Ascending aorta (tissue), 2 donors: Measurements from ENCODE around the gene CBFA2T2. TPM values are rescaled to one million over a fixed set of nuclear protein-coding genes. Genes with fewer than 3 reads are reported as not detected.

ENCODE experiments used
- DNase-seq, 2 donors: peaks; one replicate each; pipeline ENCODE4 v3.0.0-alpha.2; 2019; ENCODE audit warnings: low spot score in 2 of 2
- H3K27ac ChIP-seq, 2 donors: fragments of 200-600 bp; sonication (generic); one replicate each; pipeline ENCODE4 v1.5.1; 2016 to 2017; ENCODE audit warnings: mild to moderate bottlenecking in 1 of 2
- H3K27me3 ChIP-seq: fragments of 200-600 bp; sonication (generic); one replicate; pipeline ENCODE4 v1.5.1; 2017
- H3K36me3 ChIP-seq, 2 donors: fragments of 200-600 bp; sonication (generic); one replicate each; pipeline ENCODE4 v1.5.1; 2016
- H3K4me1 ChIP-seq, 2 donors: fragments of 200-600 bp; sonication (generic); one replicate each; pipeline ENCODE4 v1.5.1; 2016 to 2017; ENCODE audit warnings: mild to moderate bottlenecking in 1 of 2
- H3K4me3 ChIP-seq, 2 donors: fragments of 200-600 bp; sonication (generic); one replicate each; pipeline ENCODE4 v1.5.1; 2016 to 2017; ENCODE audit warnings: mild to moderate bottlenecking in 1 of 2
- H3K9me3 ChIP-seq, 2 donors: fragments of 200-600 bp; sonication (generic); one replicate each; pipeline ENCODE4 v1.5.1; 2016
- intact Hi-C: fragments of 100-400 bp; cut with DNase I; formaldehyde crosslinking; loops from one replicate; pipeline ENCODE4 v1.15.1; 2023
- total RNA-seq: library from RNA; depleted of rRNA; stranded (reverse); fragments of >200 nt; gene quantifications from one replicate; pipeline ENCODE4 v1.1.0, GENCODE V29; 2016
- TF ChIP-seq, protein P1 (sequence below), 3 experiments: fragments of 200-600 bp in 2 of 3; fragments of 450-650 bp in 1 of 3; sonication (generic) in 2 of 3; IDR thresholded peaks; one replicate each; pipeline ENCODE4 v1.5.1; 2016 to 2019; ENCODE audit warnings: antibody characterized with exemption in 3 of 3, mild to moderate bottlenecking in 1 of 3, moderate library complexity in 1 of 3

Gene CBFA2T2
- total RNA-seq, 1 donor from 2014 or later = 22.4 TPM

DNA sequence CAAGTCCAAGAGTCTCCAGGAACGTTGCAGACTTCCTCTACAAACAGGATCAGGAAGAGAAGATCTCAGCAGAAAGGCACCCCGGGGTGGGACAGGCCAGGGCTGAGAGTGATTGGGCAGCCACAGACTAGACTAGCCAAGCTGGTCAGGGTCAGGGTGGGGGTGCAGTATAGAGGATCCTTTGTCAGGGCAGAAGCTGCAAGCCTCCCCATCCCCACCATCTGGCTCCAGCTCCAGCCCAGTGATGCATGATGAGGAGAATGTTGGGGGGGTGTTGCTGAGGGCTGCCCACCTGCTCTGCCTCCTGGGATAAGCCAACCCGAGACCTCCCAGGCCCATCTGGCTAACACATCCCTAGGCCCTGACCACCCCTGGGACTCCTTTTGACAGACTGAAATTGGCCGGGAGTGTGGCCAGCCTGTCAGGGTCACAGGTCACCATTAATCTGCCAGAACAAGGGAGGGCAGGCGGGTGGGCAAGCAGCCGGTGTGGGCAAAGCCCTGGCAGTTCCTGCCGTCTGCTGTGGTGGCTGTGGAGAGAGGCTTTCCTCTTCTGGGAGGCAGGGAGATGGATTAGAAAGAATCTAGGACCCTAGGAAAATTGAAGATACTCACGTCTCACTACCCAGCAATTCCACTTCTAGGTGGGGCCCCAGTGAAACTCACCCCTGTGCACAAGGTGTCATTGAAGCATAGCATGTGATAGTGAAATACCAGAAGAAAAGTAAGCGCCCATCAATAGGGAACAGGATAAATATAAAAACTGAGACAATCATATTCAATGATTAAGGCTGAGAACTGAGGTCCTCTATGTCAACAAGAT, 24.2 kb upstream of the CBFA2T2 start:
- Histone ChIP-seq H3K4me3 (no peak overlapping the region), H3K27ac (no peak overlapping the region), H3K9me3 (no peaks in the 10 kb centered on the region), H3K36me3 (no peaks in the 10 kb centered on the region), H3K4me1 (peaks cover 0 to 6% of the 10 kb centered on the region in 2 donors), H3K27me3 (no peaks in the 10 kb centered on the region)
- TF ChIP-seq, protein P1, sequence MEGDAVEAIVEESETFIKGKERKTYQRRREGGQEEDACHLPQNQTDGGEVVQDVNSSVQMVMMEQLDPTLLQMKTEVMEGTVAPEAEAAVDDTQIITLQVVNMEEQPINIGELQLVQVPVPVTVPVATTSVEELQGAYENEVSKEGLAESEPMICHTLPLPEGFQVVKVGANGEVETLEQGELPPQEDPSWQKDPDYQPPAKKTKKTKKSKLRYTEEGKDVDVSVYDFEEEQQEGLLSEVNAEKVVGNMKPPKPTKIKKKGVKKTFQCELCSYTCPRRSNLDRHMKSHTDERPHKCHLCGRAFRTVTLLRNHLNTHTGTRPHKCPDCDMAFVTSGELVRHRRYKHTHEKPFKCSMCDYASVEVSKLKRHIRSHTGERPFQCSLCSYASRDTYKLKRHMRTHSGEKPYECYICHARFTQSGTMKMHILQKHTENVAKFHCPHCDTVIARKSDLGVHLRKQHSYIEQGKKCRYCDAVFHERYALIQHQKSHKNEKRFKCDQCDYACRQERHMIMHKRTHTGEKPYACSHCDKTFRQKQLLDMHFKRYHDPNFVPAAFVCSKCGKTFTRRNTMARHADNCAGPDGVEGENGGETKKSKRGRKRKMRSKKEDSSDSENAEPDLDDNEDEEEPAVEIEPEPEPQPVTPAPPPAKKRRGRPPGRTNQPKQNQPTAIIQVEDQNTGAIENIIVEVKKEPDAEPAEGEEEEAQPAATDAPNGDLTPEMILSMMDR (IDR thresholded peaks at IDR 0.05) = no peak
- intact Hi-C loops = no loop called here
- no peak for DNase-seq

DNA sequence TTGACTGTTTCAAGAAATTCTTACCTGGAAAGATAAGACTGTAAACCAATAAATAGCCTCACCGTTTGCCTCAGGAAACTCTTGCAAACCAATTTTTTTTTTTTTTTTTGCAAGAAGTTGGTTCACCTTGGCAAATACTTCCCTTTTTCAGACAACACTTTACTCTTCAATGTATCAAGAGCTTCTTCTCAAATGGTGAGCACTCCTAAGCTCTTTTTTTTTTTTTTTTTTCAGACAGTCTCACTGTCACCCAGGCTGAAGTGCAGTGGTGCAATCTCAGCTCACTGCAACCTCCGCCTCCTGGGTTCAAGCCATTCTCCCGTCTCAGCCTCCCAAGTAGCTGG, 23.6 kb upstream of the CBFA2T2 start:
- no peak overlapping the region for H3K27ac ChIP-seq
- no peaks in the 10 kb centered on the region for H3K9me3 ChIP-seq
- TF ChIP-seq, protein P1 (IDR thresholded peaks at IDR 0.05) = no peak
- H3K27me3 ChIP-seq = no peaks in the 10 kb centered on the region
- DNase-seq = no peak
- no peak overlapping the region for H3K4me3 ChIP-seq
- H3K4me1 ChIP-seq = peaks cover 0 to 6% of the 10 kb centered on the region in 2 donors
- H3K36me3 ChIP-seq = no peaks in the 10 kb centered on the region
- intact Hi-C loops = no loop called here

DNA sequence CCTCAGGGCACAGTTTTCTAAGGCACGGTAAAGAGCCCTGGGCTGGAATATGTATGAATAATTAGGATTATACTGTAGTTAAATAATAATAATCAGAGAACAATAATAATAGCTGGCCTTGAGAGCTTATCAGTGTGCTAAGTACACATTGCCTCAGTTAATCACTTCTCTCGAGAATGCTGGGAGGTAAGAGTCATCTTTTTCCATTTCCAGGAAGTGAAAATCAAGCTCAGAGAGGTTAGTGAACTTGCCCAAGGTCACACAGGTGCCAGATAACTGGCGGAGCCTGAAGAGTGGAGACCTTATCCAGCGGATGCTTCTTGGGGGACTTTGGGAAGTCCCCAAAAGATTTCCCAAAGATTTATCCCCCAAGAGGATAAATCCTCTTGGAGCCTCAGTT, 19.4 kb upstream of the CBFA2T2 start:
- H3K36me3 ChIP-seq = no peaks in the 10 kb centered on the region
- TF ChIP-seq, protein P1 (IDR thresholded peaks at IDR 0.05) = no peak
- no peak overlapping the region for H3K4me3 ChIP-seq
- intact Hi-C loops = no loop called here
- no peaks in the 10 kb centered on the region for H3K9me3 ChIP-seq
- H3K27me3 ChIP-seq = no peaks in the 10 kb centered on the region
- H3K27ac ChIP-seq = no peak overlapping the region
- H3K4me1 ChIP-seq = no peaks in the 10 kb centered on the region
- DNase-seq = no peak

DNA sequence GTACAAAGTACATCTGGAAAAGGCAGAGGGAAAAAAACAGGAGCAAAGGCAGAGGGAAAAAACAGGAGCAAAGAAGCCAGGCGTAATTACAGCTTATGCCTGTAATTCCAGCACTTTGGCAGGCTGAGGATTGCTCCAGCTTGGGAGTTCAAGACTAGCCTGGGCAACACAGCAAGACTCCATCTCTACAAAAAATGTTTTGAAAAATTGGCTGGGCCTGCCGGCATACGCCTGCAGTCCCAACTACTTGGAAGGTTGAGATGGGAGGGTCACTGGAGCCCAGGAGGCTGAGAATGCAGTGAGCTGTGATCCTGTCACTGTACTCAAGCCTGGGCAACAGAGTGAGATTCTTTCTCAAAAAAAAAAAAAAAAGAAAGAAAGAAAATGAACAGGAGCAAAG, 19.0 kb upstream of the CBFA2T2 start:
- no peak for DNase-seq
- TF ChIP-seq, protein P1 (IDR thresholded peaks at IDR 0.05) = no peak
- H3K4me3 ChIP-seq = no peak overlapping the region
- no peaks in the 10 kb centered on the region for H3K36me3 ChIP-seq
- intact Hi-C loops = no loop called here
- no peak overlapping the region for H3K27ac ChIP-seq
- no peaks in the 10 kb centered on the region for H3K27me3 ChIP-seq
- no peaks in the 10 kb centered on the region for H3K4me1 ChIP-seq
- H3K9me3 ChIP-seq = no peaks in the 10 kb centered on the region

DNA sequence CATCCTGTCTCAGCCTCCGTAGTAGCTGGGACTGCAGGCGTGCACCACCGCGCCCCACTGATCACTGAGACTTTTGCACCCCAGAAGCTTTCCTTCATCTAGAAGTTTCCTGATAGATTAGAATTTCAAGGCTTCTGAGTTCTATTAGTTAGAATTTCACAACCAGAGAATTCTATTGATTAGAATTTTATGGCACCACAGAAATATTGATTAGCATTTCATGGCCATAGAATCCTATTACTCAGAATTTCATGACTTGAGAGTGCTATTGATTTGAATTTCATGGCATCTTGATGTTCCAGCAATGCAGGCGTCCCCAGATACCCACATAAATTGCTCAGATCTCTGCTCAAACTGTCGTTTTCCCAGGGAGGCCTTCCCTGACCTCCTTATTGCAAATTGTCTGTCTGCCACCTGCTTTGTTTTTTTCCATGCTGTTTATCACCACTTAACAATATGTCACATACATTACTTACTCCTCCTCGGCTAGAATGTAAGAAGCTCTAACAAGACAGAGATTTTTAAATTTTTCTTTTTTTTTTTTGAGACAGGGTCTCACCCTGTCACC, 16.9 kb upstream of the CBFA2T2 start:
- TF ChIP-seq, protein P1 (IDR thresholded peaks at IDR 0.05) = no peak
- no peaks in the 10 kb centered on the region for H3K4me1 ChIP-seq
- H3K4me3 ChIP-seq = no peak overlapping the region
- intact Hi-C loops = no loop called here
- no peak for DNase-seq
- H3K27ac ChIP-seq = no peak overlapping the region
- H3K27me3 ChIP-seq = no peaks in the 10 kb centered on the region
- H3K36me3 ChIP-seq = no peaks in the 10 kb centered on the region
- no peaks in the 10 kb centered on the region for H3K9me3 ChIP-seq
